Measurements from ENCODE around the gene FBXW5. TPM values are rescaled to one million over a fixed set of nuclear protein-coding genes. Genes with fewer than 3 reads are reported as not detected.
A peak's percentile ranks its signal among the peaks of the same experiment; 100 is the strongest.

The FBXW5 gene
- total RNA-seq, 1 experiment from 2014 or later: 62.2 TPM

DNA sequence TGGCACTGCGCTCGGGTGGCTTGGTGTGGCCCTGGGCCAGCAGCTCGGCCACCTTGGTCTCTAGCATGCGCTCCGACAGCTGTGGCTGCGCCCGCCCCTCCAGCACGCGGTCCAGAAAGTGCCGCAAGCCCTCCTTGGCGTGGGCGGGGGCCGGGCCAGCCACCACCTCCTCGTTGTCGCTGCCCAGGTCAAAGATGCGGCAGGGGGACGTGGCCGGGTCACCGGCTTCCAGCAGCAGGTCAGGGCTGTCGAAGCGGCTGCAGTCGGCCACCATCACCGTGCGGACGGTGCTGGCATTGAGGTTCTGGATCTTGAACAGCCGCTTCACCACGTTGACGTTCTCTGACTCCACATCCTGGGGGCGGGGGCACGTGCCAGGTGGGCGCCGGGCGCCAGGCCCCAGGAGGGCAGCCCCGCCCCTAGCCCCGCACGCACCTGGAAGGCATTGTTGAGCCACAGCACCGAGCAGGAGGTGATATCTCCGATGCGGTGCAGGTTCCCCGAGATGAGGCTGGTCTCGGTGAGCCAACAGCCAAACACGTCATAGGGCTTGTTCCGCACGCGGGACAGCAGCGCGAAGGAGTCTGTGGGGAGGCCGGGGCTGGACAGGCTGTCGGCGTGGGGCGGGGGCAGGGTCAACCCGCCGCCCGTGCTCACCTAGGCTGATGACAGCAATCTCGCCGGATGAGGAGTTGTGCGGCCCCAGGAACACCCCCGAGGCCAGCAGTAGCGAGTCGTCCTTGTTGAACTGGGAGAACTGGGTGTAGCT lies 2.2 kb downstream of the FBXW5 start:
- Histone ChIP-seq H3T11ph (ENCODE audit: low read length) (no peak overlapping the region), H2BK120ac (ENCODE audit: low read depth, low read length, poor library complexity, severe bottlenecking) (no peak overlapping the region), H3K23ac (ENCODE audit: insufficient read length, low read depth, low read length) (no peak overlapping the region), H3K79me2 (ENCODE audit: insufficient read depth, low read length) (no peaks in the 10 kb centered on the region), H2BK20ac (ENCODE audit: low read depth, low read length, poor library complexity, severe bottlenecking) (no peak overlapping the region), H4K91ac (ENCODE audit: insufficient read length, low read depth, low read length) (no peak overlapping the region), H2AFZ (ENCODE audit: low read length) (no peak overlapping the region), H2BK15ac (ENCODE audit: low read depth, low read length) (no peak overlapping the region), H3K4me2 (ENCODE audit: insufficient read depth, insufficient read length, low read length) (no peak overlapping the region), H3K79me1 (ENCODE audit: insufficient read depth, low read depth, low read length, poor library complexity, severe bottlenecking) (no peaks in the 10 kb centered on the region), H3K4me1 (ENCODE audit: insufficient read depth, low read length) (no peaks in the 10 kb centered on the region), H3K18ac (ENCODE audit: insufficient read length, low read depth, low read length) (no peak overlapping the region), H3K56ac (ENCODE audit: insufficient read length, low read depth, low read length) (no peak overlapping the region), H3K27ac (ENCODE audit: insufficient read length, low read depth, low read length) (no peak overlapping the region), H3K23me2 (ENCODE audit: insufficient read length, low read depth, low read length, poor library complexity, severe bottlenecking) (peaks cover 3% of the 10 kb centered on the region), H2BK5ac (ENCODE audit: insufficient read length, low read length) (no peak overlapping the region), H4K8ac (replicated peaks; ENCODE audit: insufficient read length, low read depth, low read length) (no peak overlapping the region), H2AK5ac (ENCODE audit: insufficient read length, low read length) (no peak overlapping the region), H3K27me3 (ENCODE audit: insufficient read depth, low read length) (no peaks in the 10 kb centered on the region), H3K9ac (ENCODE audit: extremely low read depth, insufficient read length, low read length) (no peak overlapping the region), H3K4ac (ENCODE audit: low read depth, low read length) (no peak overlapping the region), H4K5ac (ENCODE audit: insufficient read length, low read depth, low read length) (no peak overlapping the region), H2BK12ac (ENCODE audit: insufficient read length, low read depth, low read length) (no peak overlapping the region), H3K9me3 (ENCODE audit: control insufficient read depth, low read depth, low read length) (no peaks in the 10 kb centered on the region), H3K14ac (ENCODE audit: insufficient read depth, low read length) (no peak overlapping the region), H4K20me1 (ENCODE audit: control insufficient read depth, insufficient read depth, insufficient read length) (no peaks in the 10 kb centered on the region)
- DNase-seq: no peak
- no CpG with 5 or more reads among the region's 60 CpGs for WGBS (ENCODE audit: extremely low coverage, insufficient read length, low lambda C conversion rate)
- peaks cover 7 to 14% of the 10 kb centered on the region in 2 experiments for H3K4me1 Mint-ChIP-seq
- no peaks in the 10 kb centered on the region for H3K9me3 Mint-ChIP-seq
- H3K36me3 Mint-ChIP-seq (ENCODE audit: insufficient read depth in 1 of 3, low read depth in 3 of 3): peaks cover 2 to 48% (median 35%) of the 10 kb centered on the region in 3 experiments; a peak in 5 of 7 replicates
- no peak for TF ChIP-seq CTCF (conservative IDR thresholded peaks at IDR 0.05)
- peak overlapping the region; percentile 58 to 68; a peak in 3 of 5 replicates for H3K4me3 Mint-ChIP-seq
- H3K27ac Mint-ChIP-seq: peak overlapping the region in 1 of 3 experiments; percentile 68; a peak in 1 of 7 replicates
- H3K27me3 Mint-ChIP-seq (ENCODE audit: low read depth): peaks cover 3% of the 10 kb centered on the region; the same call in 1 of the 2 replicates
